ENCODE measurements around the gene JAKMIP1.

DNA sequence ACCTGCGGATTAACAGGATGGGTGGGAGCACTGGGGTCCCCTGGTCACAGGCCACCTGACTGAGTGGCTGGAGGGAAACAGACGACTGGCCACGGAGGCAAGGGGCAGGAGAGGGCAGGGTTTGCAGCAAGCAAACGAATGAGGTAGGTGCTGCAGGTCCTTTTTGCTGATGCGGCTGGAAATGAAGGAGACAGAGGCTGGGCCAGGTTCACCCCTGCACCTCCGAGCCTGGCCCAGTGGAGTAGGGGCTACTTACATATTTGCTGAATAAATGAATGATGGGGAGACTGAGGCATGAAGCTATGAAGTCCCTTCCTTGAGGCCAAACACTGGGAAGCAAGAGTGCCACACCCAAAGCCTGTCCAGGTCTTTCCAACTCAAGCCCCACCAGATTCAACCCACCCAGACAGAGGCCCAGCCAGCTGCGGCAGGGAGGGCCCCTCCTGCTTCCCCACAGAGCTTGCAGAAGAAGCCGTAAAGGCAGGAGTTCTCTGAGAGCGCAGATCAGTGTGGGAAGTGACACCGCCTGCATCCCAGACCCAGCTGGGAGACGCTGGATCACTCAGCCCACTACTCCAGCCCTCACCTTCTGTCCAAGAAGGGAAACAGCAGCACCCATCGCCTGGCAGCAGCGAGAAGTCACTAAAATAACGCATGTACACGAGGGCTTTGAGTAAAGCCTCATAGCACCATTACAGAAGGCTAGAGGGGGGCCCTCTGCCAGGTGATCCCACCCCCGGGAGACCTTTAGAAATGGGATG is 146.0 kb downstream of the JAKMIP1 start:
- TF ChIP-seq, protein P1, sequence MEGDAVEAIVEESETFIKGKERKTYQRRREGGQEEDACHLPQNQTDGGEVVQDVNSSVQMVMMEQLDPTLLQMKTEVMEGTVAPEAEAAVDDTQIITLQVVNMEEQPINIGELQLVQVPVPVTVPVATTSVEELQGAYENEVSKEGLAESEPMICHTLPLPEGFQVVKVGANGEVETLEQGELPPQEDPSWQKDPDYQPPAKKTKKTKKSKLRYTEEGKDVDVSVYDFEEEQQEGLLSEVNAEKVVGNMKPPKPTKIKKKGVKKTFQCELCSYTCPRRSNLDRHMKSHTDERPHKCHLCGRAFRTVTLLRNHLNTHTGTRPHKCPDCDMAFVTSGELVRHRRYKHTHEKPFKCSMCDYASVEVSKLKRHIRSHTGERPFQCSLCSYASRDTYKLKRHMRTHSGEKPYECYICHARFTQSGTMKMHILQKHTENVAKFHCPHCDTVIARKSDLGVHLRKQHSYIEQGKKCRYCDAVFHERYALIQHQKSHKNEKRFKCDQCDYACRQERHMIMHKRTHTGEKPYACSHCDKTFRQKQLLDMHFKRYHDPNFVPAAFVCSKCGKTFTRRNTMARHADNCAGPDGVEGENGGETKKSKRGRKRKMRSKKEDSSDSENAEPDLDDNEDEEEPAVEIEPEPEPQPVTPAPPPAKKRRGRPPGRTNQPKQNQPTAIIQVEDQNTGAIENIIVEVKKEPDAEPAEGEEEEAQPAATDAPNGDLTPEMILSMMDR (IDR thresholded peaks at IDR 0.05), result no peak
- no peak for TF ChIP-seq POLR2A (IDR thresholded peaks at IDR 0.05)
